Stimulated activated CD4-positive, alpha-beta T cell treated with anti-CD3 and anti-CD28 coated beads, Interleukin-1b, Interleukin-23, amount 100 ng/mL, for 1 hour (primary cell): ENCODE data around the gene DOCK8.
"Not testable (repeated sequence)": the region's sequence is repeated elsewhere in the genome, so short reads cannot be mapped to it uniquely, and the experiment has no call there.

Source experiments
- DNase-seq, 2 donors: peaks; one replicate each; pipeline ENCODE4 v3.0.0-alpha.2; 2020; ENCODE audit warnings: low read depth in 2 of 2

DOCK8 gene

GRCh38 chr9:363274-363612, 148.6 kb downstream of the DOCK8 start:
- no peak for DNase-seq

- no peak for DNase-seq
Observed at GRCh38 chr9:365436-365835, 150.8 kb downstream of the DOCK8 start.

DNA sequence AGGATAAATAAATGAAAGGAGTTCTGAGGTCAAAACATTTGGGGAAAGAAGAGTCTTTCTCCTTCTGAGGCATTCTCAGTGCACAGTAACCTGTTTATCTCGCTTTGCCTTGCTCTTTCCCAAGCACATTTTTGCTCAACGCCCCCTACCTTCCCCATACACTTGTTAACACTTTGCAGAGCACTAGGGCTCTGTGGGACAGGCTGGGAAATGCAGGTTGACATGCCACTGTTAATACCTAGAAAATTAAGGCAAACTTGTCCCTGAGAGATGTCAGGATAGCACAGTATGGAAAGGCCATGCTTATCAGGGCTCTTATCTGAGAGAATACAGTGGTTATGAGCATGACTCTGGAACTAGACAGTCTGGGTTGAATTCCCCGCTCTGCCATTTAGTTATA, 152.0 kb downstream of the DOCK8 start:
- no peak for DNase-seq

- no peak for DNase-seq
Observed at GRCh38 chr9:370086-370485, 155.4 kb downstream of the DOCK8 start.

GRCh38 chr9:371349-371748, 156.7 kb downstream of the DOCK8 start:
- DNase-seq = no peak

DNA sequence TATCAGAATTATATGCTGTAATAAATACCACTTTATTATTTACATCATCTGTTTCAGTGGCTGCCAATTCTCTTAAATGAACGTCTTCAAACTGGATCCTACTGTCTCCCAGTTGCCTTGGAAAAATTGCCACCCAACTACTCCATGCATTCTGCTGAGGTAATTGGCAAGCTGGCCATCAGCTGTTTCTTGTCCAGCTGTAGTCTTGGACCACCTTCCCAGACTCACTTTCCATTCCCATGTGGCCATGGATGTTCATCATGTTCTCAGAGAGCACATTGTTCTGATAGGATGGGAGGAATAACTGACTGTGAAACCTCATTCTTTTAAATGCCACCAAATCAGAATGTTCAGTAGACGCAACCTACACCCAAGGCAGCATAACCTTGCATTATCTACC, 157.5 kb downstream of the DOCK8 start:
- no peak for DNase-seq

DNA sequence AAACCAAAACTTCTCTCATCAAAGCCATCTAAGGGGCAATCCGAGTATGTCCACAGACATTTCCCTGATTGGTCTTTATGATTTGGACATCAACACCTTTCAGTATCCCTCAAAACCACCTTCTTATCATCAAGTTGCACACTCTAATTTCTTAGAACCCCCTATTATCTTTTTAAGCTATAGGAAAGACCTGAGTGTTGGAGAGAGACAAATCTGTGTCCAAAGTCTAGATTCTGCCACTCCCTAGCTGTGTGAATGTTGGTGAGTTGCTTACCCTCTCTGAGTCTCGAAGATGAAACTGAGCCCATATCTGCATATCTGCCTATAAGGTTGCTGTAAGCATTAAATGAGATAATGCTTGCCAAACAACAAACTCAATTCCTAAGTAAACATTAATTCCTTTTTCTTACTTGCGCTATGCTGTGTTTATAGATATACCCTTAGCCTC, 159.1 kb downstream of the DOCK8 start:
- no peak for DNase-seq

DNA sequence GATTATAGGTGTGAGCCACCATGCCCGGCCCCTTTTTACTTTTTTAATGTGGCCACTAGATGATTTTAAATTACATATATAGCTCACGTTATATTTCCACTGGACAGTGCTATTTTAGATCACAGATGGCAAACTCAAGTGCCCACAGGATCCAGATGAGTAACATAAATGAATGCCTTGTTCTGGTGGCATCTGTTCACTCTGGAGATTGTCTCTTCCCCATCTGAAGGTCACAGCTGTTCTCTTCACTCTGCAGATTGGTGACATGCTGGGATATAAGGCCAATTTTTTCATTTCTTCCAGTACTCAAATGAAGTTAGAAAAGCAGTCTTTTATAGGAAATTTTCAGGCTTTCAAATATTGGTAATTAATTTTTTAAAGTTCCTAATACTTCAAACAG, 160.1 kb downstream of the DOCK8 start:
- DNase-seq = no peak

GRCh38 chr9:376115-376514, 161.4 kb downstream of the DOCK8 start:
- no peak for DNase-seq

- no peak for DNase-seq
Observed at GRCh38 chr9:378263-378662, 163.6 kb downstream of the DOCK8 start.

DNA sequence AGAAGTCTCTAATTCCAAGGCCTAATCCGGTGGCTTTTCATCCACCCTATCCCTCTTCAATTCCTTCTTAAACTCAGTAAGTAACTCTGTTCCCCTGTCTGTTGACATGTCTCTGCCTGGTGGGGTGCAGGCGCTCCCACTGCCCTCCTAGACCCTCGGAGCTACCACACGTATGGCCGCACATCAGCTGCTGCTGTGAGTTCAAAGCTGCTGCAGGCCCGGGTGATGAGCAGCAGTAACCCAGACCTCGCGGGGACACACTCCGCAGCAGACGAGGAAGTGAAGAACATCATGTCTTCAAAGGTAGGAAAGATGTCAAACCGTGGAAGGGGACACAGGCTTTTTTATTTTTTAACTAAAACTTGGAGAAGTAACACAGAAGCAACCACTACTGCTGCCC, 167.7 kb downstream of the DOCK8 start:
- DNase-seq = no peak

DNA sequence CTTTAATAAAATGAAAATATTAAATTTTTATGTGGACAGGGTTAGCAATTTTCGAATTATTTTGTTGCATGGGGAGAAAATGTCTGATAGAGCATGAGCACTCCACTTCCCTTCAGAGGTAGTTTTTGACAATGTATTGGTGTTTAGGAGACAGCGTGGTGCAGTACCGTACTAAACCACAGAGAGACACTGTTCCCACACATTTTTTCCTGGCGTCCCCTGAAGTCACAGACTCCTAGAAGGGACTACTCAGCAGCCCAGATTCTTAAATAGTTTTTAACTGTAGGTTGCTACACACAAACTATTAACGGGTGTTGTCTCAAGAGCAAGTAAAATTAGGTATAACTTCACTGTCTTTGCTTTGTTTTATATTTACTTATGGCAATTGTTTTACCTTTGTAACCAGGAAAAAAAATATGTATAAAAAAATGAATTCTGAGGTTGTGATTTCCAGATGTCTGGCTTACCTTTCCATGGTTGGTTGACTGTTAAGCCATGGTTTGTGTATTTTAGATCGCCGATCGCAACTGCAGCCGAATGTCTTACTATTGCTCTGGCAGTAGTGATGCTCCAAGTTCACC, 171.2 kb downstream of the DOCK8 start:
- DNase-seq = no peak

DNA sequence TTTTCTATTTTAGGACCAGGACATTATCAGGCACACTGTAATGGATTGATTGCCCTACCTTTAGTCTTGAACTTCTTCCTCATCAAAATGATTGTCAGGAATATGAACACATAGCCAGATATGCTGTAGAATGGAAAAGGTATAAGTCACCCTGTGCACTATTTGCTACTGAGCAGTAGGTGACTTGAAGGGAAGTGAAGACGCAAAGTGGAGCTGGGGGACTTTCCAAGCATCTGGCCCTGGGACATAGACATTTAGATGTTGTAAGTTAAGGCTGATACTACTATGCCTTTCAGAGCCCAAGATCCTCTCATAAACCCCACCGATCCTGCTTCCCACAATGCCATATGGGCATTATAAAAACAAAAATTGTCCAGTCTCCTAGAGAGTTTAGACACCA, 174.5 kb downstream of the DOCK8 start:
- no peak for DNase-seq

- DNase-seq = no peak
Observed at GRCh38 chr9:389758-390157, 175.1 kb downstream of the DOCK8 start.

- no peak for DNase-seq
Observed at GRCh38 chr9:392077-392804, 177.6 kb downstream of the DOCK8 start.

GRCh38 chr9:394347-395052, 179.8 kb downstream of the DOCK8 start:
- no peak for DNase-seq

DNA sequence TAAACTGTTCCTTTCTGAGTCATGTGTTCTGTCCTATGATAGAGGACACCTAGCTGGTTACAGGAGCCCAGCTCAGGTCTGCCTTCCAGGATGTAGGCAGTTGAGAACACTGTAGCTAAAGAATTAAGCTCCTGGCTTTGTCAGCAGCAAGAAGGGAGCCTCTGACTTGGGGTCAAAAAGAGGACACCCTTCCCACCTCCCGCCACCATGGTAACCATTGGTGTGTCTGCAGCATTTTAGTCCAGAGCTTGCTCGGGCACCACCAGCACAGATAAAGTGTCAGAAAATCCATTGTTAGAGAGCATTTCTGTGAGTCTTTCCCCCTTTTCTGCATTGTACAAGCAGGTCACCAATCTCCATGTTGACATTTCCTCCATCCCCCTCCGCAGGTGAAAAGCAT, 181.7 kb downstream of the DOCK8 start:
- DNase-seq = no peak

DNA sequence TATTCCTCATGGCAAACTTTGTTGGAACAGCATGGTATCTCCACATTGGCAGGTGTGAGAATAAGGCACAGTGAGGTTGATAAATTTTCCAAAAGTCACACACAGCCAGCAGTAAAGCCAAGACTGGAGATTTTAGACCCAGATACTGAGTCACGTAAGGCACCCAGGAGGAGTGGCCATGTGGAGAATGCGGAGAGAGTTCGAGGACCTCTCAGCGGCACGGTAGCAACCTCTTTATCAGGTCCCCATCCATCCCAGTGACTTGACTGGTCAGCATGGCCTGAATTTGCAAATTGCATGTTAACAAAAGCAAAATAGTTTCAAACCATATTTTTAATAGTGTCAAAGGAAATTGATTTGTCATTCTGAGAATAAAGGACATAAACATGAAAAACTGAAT, 183.4 kb downstream of the DOCK8 start:
- no peak for DNase-seq

GRCh38 chr9:401223-401622, 186.6 kb downstream of the DOCK8 start:
- DNase-seq = no peak

GRCh38 chr9:404234-404633, 189.6 kb downstream of the DOCK8 start:
- no peak for DNase-seq

DNA sequence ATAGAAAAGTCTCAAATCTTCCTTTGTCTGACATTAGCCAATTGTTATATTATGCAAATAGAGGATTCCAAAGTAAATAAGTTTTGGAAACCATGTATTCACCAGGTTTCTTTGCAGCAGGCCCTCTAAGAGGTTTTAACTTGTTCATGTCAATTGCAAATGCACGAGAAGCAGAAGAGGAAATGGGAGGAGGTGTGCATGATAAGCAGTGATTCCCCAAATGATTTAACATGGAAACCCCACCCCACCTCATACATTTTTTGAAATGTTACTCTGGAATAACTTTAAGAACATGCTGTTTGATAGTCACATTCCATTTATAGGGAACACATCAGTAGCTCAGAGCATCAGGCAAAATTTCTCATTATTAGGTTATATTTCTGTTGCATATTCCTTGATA, 190.7 kb downstream of the DOCK8 start:
- no peak for DNase-seq

GRCh38 chr9:406886-407654, 192.4 kb downstream of the DOCK8 start:
- DNase-seq = no peak

DNA sequence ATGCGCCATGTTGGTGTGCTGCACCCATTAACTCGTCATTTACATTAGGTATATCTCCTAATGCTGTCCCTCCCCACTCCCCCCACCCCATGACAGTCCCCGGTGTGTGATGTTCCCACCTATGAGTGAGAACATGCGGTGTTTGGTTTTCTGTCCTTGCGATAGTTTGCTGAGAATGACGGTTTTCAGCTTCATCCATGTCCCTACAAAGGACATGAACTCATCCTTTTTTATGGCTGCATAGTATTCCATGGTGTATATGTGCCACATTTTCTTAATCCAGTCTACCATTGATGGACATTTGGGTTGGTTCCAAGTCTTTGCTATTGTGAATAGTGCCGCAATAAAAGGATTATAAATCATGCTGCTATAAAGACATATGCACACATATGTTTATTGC, 195.0 kb downstream of the DOCK8 start:
- not testable (repeated sequence) for DNase-seq
